HG03460 (cell line): ENCODE data around the gene ANO2.

Experiments used
- ATAC-seq: cut with Tn5 transposase; IDR thresholded peaks from one replicate; pipeline ENCODE4 v1.9.1; 2021; ENCODE audit not compliant: unreplicated experiment

The ANO2 gene

GRCh38 chr12:5964913-5965900 lies 20.1 kb upstream of the ANO2 start:
- ATAC-seq: no peak

DNA sequence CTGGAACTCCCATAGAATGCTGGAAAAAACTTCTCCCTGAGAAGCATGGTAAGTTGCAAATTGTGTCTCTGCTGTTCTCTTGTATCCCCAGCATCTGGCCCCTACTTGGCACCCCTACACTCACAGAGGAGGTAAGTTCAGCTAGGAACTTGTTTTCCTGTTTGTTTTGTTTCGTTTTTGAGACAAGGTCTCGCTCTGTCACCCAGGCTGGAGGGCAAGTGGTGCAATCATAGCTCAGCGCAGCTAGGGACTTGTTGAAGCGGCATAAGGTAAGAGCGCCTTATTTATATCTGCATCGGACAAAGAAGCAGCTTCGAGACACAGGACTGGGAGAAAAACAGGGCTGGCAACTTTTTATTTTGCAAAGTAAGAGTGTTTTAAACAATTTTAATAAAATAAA lies 18.5 kb upstream of the ANO2 start:
- no peak for ATAC-seq

- ATAC-seq: no peak
These were observed 15.7 kb upstream of the ANO2 start for GRCh38 chr12:5960783-5961182.

DNA sequence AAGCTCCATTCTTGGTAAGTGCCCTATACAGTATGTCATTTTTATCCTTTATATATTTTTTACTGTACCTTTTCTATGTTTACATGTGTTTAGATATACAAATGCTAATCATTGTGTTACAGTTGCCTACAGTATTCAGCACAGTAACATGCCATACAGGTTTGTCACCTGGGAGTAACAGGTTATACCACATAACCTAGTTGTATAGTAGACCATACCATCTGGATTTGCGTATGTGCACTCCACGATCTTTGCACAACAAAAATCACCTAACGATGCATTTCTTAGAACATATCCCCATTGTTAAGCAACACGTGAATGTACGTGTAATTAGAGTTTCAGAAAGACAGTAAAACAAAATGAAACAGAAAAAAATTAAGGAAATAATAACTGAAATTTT lies 11.9 kb upstream of the ANO2 start:
- ATAC-seq: no peak

DNA sequence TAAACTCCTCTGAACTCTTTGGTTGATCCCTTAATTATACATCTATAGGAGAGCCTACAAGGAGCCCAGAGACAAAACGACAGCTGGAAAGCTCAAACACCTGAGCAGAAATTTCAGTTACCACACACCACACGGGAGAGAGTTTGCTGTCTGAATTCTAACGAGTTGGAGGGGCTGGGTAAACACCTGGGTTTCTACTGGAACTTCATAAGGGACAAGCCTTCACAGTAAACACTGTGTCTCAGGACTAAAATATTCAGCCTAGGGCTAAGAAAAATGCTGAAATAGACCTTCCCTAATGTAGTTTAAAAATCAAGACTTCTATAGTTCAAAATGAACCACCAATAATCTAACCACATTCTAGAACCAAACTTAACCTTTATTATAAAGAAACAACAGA lies 9.6 kb upstream of the ANO2 start:
- no peak for ATAC-seq

DNA sequence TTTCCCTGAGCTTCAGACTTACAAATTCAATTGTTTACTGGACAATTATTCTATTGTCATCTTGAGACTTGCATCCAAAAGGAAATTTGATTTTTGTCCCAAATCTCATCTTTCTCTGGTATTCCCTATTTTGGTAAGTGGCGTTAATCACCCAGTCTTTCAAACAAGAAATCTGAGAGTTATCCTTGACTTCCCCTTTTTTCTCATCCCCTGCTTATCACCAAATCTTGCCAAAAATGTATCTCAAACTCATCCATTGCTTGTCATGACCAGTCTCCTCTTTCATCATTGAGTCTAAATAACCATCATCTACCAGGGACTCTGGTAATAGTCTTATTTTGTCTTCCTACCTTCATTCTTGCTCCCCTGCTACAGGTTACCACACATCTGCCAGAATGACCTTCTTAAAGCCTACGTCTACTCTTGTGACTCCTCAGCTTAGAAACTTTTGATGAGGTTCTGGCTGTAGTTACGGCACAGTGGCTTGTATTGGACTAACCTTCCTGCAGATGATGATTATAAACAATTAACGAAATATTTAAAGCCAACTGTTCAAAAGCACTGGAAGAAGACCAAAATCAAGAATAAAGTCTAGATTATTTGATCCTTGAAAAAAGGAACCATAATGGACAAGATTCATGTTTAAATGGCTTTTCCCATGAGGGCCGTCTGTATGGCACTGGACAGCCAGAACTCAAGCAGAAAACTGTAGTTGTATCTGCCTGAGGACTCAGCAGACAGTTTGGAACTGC lies 9.0 kb upstream of the ANO2 start:
- no peak for ATAC-seq

DNA sequence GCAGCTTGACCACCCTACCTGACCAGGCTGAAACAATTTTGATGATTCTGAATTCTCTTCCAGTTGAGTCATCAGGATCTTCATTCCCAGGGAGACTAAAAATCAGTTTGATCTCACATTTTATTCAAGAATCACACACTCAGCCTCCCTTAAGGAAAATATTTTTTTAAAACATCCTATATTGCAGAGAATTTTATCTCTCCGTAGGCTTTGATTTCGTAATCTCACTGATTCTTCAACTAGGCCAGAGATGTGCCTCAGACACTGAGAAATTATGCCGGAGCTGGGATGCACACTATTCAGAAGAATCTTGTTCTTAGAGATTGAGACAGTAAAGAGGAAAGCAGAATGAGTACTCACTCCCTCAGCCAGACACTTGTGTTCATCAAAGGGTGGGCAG lies 7.0 kb upstream of the ANO2 start:
- no peak for ATAC-seq

DNA sequence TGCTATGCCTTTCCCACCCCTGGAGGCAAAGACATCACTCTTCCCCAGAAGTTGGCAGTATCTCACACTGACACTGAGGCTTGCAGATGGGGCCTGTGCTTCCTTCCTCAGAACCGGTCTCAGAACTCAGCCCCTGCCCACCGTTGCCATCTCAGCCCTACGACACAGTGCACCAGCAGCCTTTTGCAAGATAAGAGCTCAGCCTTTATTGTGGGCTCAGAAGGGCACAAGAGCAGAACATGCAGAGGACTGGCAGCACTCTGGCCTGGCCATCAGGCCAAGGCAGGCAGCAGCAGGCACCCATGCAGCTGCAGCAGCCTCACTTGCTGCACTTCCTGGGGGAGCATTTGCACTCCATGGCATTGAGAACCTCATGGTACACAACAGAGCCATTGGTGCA lies 3.6 kb upstream of the ANO2 start:
- no peak for ATAC-seq

GRCh38 chr12:5947006-5947405 lies 1.9 kb upstream of the ANO2 start:
- ATAC-seq: no peak

- ATAC-seq: no peak
These were observed 1.3 kb upstream of the ANO2 start for GRCh38 chr12:5946388-5946787.

DNA sequence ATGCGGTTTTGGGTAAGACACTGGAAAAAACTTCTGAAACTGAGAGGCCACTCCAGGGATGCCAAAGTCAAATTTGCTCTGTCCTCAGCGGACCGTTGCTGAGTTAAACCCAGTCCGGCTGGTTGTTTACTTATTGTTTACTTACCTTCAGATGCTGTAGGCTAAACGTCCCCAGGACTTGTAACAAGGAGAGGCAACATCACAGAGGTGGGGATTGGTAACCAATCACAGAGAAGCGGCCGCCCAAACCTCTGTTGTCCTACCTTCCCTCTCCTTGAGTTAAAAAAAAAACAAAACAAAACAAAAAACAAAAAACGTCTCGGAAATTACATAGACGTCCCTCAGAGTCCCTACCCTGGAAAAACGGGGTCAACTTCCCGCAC lies 380 bp downstream of the ANO2 start:
- no peak for ATAC-seq

DNA sequence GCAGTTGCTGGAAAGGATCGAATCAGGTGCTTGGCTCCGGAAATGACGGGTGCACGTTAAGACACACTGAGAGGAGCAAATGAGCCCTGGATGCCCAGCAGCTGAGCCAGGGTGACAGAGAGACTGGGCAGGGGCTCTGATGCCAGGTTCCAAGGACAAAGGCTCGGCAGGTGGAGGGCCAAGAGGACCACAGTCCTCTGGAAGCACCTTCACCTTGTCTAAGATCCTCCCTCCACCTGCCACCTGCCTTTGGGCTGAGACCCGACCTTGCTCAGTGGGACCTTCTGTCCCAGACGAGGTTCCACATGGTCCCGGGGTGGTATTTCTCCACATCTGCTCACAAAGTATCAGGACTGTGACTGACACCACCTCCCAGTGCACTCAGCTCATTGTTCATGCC lies 1.0 kb downstream of the ANO2 start:
- no peak for ATAC-seq

DNA sequence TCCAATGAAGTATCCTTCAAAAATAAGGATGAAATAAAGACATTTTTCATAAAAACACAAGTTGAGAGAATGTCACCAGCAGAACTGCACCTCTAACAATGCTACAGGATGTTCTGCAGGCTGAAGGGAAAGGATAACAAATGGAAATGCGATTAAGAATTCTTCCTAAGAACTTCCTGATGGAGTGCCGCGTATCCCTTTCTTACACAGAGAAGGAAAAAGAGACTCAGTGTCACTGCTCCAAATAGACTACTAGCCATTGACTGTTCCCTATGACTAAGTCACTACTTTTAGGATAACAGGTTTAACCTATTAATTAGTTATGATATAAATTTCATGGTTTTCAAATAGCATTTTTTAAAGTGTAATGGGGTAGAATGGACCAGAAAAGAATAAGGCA lies 3.2 kb downstream of the ANO2 start:
- ATAC-seq: no peak

- no peak for ATAC-seq
These were observed 17.1 kb downstream of the ANO2 start for GRCh38 chr12:5927732-5928516.

- ATAC-seq: no peak
These were observed 19.4 kb downstream of the ANO2 start for GRCh38 chr12:5925646-5926045.

DNA sequence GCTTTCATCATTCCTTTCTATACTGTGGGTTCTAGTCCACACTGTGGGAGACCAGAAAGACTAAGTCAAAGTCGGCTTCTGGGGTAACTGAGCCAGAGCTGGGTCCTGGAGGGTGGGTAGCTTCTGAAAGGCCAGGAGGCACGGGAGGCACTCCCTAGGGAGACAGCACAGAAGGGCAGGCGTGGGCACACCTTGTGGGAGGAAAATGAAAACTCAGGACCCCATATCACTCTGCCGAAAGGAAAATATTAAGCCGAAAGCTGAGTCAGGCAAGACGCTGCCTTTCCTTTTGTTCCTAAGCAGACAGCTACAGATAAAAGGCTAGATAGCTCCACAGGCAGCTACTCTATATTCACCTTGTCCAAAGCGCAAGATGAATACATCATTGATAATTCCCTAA lies 20.7 kb downstream of the ANO2 start:
- ATAC-seq: no peak

DNA sequence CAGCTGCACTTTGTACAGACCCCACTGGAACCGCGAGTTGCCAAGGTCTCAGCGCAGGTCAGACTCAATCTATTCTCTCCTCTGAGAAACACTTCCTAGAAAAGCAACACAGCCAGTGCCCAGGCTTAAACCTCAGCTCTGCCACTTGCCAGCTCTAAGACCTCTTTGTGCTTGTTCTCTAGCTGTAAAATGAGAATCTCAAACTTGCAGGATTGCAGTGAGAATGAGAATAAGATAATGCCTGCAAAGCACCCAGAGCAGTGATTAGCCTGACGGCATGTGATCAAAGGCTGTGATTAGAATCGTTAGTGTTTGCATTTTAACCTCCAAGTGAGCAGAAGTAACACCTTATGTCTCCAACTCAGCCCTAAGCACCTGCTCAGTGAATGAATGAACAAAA lies 21.3 kb downstream of the ANO2 start:
- no peak for ATAC-seq

- ATAC-seq: no peak
These were observed 21.9 kb downstream of the ANO2 start for GRCh38 chr12:5923043-5923605.

GRCh38 chr12:5921966-5922899 lies 22.8 kb downstream of the ANO2 start:
- no peak for ATAC-seq
